OCI-LY1 (cell line): Measurements from ENCODE around the gene MS4A10.
"Not testable (repeated sequence)": the region's sequence is repeated elsewhere in the genome, so short reads cannot be mapped to it uniquely, and the experiment has no call there.

Source experiments
- H2AFZ ChIP-seq: fragments of 200-600 bp; sonication (generic), shearing (Covaris generic); 2 replicates; pipeline ENCODE4 v1.6.0; 2014; ENCODE audit warnings: antibody characterized with exemption, mild to moderate bottlenecking, low read length
- H3F3A ChIP-seq: fragments of 200-600 bp; sonication (generic), shearing (Covaris generic); 2 replicates; pipeline ENCODE4 v1.6.0; 2014; ENCODE audit warnings: mild to moderate bottlenecking, antibody characterized with exemption, low read length, moderate library complexity; ENCODE audit not compliant: insufficient read depth
- H3K27ac ChIP-seq: fragments of 200-600 bp; sonication (generic); 2 replicates; pipeline ENCODE4 v1.5.1; 2014; ENCODE audit warnings: low read length, mixed run types, mild to moderate bottlenecking, low read depth; ENCODE audit not compliant: poor library complexity, severe bottlenecking
- H3K27me3 ChIP-seq: fragments of 200-600 bp; sonication (generic); 2 replicates; pipeline ENCODE4 v1.6.0; 2014; ENCODE audit warnings: antibody characterized with exemption, mild to moderate bottlenecking, low read length, moderate library complexity; ENCODE audit not compliant: insufficient read depth
- H3K36me3 ChIP-seq: fragments of 200-600 bp; sonication (generic); 2 replicates; pipeline ENCODE4 v1.6.1; 2014; ENCODE audit warnings: mild to moderate bottlenecking, antibody characterized with exemption, low read length, moderate library complexity, mixed read lengths; ENCODE audit not compliant: insufficient read depth
- H3K4me1 ChIP-seq: fragments of 200-600 bp; sonication (generic); 2 replicates; pipeline ENCODE4 v1.5.1; 2014; ENCODE audit warnings: mild to moderate bottlenecking, low read length, moderate library complexity; ENCODE audit not compliant: insufficient read depth, severe bottlenecking
- H3K4me2 ChIP-seq: fragments of 200-600 bp; sonication (generic), shearing (Covaris generic); 2 replicates; pipeline ENCODE4 v1.6.1; 2014; ENCODE audit warnings: low read length
- H3K4me3 ChIP-seq: fragments of 200-600 bp; sonication (generic); 2 replicates; pipeline ENCODE4 v1.5.1; 2014; ENCODE audit warnings: low read length, low read depth, mild to moderate bottlenecking, mixed read lengths; ENCODE audit not compliant: poor library complexity, severe bottlenecking
- H3K79me2 ChIP-seq: fragments of 200-600 bp; shearing (Covaris generic); 2 replicates; pipeline ENCODE4 v1.6.1; 2016; ENCODE audit warnings: mixed run types, low read length, mixed read lengths; ENCODE audit not compliant: insufficient read depth
- H3K9ac ChIP-seq: fragments of 200-600 bp; sonication (generic), shearing (Covaris generic); 2 replicates; pipeline ENCODE4 v1.6.1; 2014; ENCODE audit warnings: mild to moderate bottlenecking, low read length, mixed read lengths
- H3K9me2 ChIP-seq: fragments of 200-600 bp; sonication (generic), shearing (Covaris generic); 2 replicates; pipeline ENCODE4 v1.6.1; 2014; ENCODE audit warnings: low read depth, mild to moderate bottlenecking, low read length, mixed read lengths
- H3K9me3 ChIP-seq: fragments of 200-600 bp; shearing (Covaris generic); 2 replicates; pipeline ENCODE4 v1.6.1; 2014; ENCODE audit warnings: low read length, mixed read lengths
- H4K20me1 ChIP-seq: fragments of 200-600 bp; sonication (generic), shearing (Covaris generic); 2 replicates; pipeline ENCODE4 v1.6.0; 2016; ENCODE audit warnings: mild to moderate bottlenecking, low read length; ENCODE audit not compliant: insufficient read depth
- EZH2 ChIP-seq: fragments of 200-600 bp; sonication (generic), shearing (Covaris generic); IDR thresholded peaks from 2 replicates; pipeline ENCODE4 v1.8.0; 2017; ENCODE audit warnings: borderline replicate concordance, mixed run types, mild to moderate bottlenecking, antibody characterized with exemption, low read length, moderate library complexity, mixed read lengths
- TF ChIP-seq, protein P1 (sequence below): fragments of 200-600 bp; sonication (generic), shearing (Covaris generic); IDR thresholded peaks from 2 replicates; pipeline ENCODE4 v1.5.1; 2017; ENCODE audit warnings: mild to moderate bottlenecking, antibody characterized with exemption, low read length, moderate library complexity, mixed read lengths

The MS4A10 gene

DNA sequence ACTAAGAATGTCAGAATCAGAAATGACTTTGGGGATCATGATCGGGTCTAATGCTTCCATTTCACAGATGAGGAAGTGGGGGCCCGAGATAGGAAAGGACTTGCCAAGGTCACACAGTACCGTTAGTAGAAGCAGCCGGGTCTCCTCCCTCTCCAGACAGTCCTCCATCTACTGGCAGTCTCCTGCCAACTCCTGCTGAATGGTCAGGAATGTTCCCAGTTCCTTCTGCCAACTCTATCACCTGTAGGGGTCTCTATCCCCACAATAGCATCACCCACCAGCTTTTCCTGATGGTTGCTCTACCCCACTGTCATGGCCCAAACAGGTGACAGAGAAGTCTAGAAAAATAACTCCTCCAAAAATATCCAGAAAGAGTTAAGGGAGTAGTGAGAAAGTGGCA lies 32.9 kb downstream of the MS4A10 start:
- no peaks in the 10 kb centered on the region for H3K36me3 ChIP-seq
- no peaks in the 10 kb centered on the region for H3K79me2 ChIP-seq
- H2AFZ ChIP-seq, result no peak overlapping the region
- no peak overlapping the region for H3K27ac ChIP-seq
- peaks cover 9% of the 10 kb centered on the region; the same call in 1 of the 2 replicates for H3K9me3 ChIP-seq
- no peaks in the 10 kb centered on the region for H3F3A ChIP-seq
- no peaks in the 10 kb centered on the region; the same call in 1 of the 2 replicates for H3K27me3 ChIP-seq
- no peak overlapping the region for H3K9ac ChIP-seq
- no peak overlapping the region for H3K4me2 ChIP-seq
- no peaks in the 10 kb centered on the region for H4K20me1 ChIP-seq
- no peaks in the 10 kb centered on the region for H3K9me2 ChIP-seq
- TF ChIP-seq, protein P1, sequence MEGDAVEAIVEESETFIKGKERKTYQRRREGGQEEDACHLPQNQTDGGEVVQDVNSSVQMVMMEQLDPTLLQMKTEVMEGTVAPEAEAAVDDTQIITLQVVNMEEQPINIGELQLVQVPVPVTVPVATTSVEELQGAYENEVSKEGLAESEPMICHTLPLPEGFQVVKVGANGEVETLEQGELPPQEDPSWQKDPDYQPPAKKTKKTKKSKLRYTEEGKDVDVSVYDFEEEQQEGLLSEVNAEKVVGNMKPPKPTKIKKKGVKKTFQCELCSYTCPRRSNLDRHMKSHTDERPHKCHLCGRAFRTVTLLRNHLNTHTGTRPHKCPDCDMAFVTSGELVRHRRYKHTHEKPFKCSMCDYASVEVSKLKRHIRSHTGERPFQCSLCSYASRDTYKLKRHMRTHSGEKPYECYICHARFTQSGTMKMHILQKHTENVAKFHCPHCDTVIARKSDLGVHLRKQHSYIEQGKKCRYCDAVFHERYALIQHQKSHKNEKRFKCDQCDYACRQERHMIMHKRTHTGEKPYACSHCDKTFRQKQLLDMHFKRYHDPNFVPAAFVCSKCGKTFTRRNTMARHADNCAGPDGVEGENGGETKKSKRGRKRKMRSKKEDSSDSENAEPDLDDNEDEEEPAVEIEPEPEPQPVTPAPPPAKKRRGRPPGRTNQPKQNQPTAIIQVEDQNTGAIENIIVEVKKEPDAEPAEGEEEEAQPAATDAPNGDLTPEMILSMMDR, result no peak
- TF ChIP-seq EZH2, result no peak
- no peak overlapping the region for H3K4me3 ChIP-seq
- no peaks in the 10 kb centered on the region for H3K4me1 ChIP-seq

DNA sequence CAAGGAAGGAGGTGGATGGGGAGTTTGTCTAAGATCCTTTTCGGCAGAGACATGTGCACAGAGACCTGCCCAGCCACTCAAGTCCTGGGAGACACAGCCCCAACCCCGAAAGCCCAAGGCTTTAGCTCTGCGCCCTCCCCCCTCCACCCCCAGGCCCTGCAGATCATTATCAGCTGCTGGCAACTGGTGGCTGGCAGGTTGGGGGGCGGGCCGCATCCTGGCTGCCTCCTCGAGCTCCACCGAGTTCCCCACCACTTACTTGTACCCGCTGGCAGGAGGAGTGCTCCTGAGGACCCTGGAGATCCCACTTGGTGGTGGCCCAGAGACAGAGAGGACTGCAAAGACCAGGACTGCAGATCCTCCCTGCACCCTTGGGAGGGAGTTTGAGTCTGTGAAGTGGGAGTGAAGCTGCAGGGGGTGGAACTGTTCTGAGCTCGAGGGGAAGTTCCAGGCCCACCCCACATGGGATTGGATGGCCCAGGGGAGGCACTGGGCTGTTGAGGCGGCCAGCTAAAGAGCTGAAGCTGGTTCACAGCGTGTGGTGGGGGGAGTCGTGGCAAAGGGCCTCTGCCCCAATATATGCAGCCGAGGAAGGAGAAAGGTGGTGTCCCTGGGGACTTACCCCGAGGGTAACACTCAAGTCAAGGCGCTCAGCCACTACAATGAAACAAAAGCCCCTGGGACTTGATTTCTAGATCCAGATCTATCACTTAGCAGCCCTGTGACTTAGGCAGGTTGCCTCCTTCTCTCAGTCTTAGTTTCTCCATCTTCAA lies 36.9 kb downstream of the MS4A10 start:
- Histone ChIP-seq H3K9me2 (no peaks in the 10 kb centered on the region), H3K4me3 (no peak overlapping the region), H3K27ac (no peak overlapping the region), H3K27me3 (peaks cover 5% of the 10 kb centered on the region; the same call in 1 of the 2 replicates), H3K9me3 (peaks cover 2% of the 10 kb centered on the region; the same call in 1 of the 2 replicates), H4K20me1 (no peaks in the 10 kb centered on the region), H3K9ac (no peak overlapping the region), H2AFZ (no peak overlapping the region), H3F3A (no peaks in the 10 kb centered on the region), H3K4me1 (no peaks in the 10 kb centered on the region), H3K36me3 (no peaks in the 10 kb centered on the region), H3K4me2 (no peak overlapping the region), H3K79me2 (no peaks in the 10 kb centered on the region)
- no peak for TF ChIP-seq EZH2
- TF ChIP-seq, protein P1, result no peak

DNA sequence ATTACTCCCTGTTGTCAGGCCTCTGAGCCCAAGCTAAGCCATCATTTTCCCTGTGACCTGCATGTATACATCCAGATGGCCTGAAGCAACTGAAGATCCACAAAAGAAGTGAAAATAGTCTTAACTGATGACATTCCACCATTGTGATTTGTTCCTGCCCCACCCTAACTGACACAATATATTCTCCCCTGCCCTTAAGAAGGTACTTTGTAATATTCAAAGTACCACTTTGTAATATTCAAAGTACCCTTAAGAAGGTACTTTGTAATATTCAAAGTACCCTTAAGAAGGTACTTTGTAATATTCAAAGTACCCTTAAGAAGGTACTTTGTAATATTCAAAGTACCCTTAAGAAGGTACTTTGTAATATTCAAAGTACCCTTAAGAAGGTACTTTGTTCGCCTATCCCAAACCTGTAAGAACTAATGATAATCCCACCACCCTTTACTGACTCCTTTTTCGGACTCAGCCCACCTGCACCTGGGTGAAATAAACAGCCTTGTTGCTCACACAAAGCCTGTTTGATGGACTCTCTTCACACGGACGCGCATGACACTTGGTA lies 38.7 kb downstream of the MS4A10 start:
- H4K20me1 ChIP-seq, H3K4me1 ChIP-seq, H2AFZ ChIP-seq, H3K4me2 ChIP-seq, H3K4me3 ChIP-seq, H3K79me2 ChIP-seq, H3K9me2 ChIP-seq, H3F3A ChIP-seq, H3K27ac ChIP-seq, H3K27me3 ChIP-seq, H3K36me3 ChIP-seq, H3K9ac ChIP-seq, H3K9me3 ChIP-seq: not testable (repeated sequence)

DNA sequence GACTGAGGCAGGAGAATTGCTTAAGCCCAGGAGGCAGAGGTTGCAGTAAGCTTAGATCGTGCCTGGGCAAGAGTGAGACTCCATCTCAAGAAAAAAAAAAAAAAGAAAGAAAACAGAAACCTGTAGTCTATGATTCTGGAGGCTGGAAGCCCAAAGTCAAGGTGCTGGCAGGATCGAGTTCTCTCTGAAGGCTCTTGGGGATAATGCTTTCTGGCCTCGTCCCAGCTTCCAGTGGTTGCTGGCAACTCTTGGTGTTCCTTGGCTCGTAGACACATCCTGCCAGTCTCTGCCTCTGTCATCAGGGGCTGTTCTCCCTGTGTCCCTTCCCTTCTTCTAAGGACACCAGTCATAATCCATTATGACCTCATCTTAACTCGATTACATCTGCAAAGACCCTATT lies 40.0 kb downstream of the MS4A10 start:
- no peaks in the 10 kb centered on the region for H3F3A ChIP-seq
- H3K9ac ChIP-seq, result no peak overlapping the region
- TF ChIP-seq, protein P1, result no peak
- no peak for TF ChIP-seq EZH2
- H3K79me2 ChIP-seq, result no peaks in the 10 kb centered on the region
- no peak overlapping the region for H3K4me2 ChIP-seq
- H3K4me1 ChIP-seq, result no peaks in the 10 kb centered on the region
- peaks cover 5% of the 10 kb centered on the region; the same call in 1 of the 2 replicates for H3K27me3 ChIP-seq
- H3K9me2 ChIP-seq, result no peaks in the 10 kb centered on the region
- H3K36me3 ChIP-seq, result no peaks in the 10 kb centered on the region
- H2AFZ ChIP-seq, result no peak overlapping the region
- H4K20me1 ChIP-seq, result no peaks in the 10 kb centered on the region
- no peaks in the 10 kb centered on the region for H3K9me3 ChIP-seq
- H3K4me3 ChIP-seq, result no peak overlapping the region
- H3K27ac ChIP-seq, result no peak overlapping the region
